NCI-H226 (cell line): Measurements from ENCODE around the gene OGDH.

Experiments used
- DNase-seq: peaks from one replicate; pipeline ENCODE4 v3.0.0-alpha.2; 2015

Gene OGDH

GRCh38 chr7:44743750-44744149 is 137.3 kb downstream of the OGDH start:
- DNase-seq = no peak

- peak; percentile 95 for DNase-seq
Measured at GRCh38 chr7:44748045-44748947, 141.9 kb downstream of the OGDH start, which contains the start of gene ZMIZ2. ZMIZ2 (plus strand) TSS chr7:44748847; CDS start chr7:44756250, 7,403 bp downstream.

DNA sequence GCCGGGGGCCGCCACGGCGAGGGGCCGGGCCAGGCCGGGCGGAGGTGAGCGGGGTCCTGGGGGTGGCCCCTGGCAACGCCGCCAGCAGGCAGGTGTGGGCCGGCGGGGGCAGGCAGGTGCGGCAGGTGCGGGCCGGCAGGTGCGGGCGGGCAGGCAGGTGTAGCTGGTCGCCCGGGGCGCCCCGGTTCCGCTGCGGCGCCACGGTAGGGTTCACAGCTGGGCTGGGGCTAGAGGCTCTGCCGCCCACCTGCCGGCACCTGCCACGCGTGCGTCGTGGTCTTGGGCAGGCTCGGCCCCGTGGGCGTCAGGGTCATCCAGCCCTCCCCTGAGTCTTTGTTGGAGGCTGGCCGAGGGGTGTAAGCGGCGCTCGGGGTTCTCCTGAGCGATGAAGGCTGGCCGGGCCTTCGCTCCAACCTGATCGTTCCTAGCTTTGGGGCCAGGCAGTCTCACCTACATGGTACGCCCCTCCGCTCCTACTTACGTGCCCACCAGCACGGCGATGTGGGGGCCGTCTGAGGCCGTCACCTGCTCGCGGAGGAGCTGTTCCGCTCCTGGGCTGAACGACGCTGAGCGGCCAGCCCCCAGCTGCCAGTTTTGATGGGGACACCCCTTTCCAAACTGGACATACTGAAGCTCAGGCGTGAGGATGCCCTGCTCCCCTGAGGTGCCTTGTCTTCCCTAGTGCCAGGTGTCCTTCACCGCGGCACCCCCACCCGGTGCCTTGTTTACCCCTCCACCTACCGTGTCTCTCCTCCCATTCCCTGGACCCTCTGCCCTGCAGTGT is 142.7 kb downstream of the OGDH start:
- DNase-seq = no peak

DNA sequence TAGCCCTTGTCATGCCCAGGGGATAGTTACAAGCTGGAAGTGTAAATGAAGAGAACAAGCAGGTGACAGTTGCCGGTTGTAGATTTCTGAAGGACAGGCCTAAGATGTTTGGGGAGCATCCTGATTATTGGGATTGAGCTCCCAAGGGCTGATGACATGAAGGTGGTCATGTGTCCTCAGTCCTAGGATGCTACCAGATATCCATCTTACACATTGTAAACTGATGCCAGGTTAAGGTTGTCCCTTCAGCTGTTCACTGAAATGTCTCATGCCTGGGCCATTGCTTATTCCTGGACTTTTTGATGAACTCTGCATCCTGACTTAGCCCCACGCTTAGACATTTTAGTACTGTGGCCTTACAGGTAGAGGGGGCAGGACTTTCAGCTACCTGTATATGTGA is 143.6 kb downstream of the OGDH start:
- DNase-seq = no peak

DNA sequence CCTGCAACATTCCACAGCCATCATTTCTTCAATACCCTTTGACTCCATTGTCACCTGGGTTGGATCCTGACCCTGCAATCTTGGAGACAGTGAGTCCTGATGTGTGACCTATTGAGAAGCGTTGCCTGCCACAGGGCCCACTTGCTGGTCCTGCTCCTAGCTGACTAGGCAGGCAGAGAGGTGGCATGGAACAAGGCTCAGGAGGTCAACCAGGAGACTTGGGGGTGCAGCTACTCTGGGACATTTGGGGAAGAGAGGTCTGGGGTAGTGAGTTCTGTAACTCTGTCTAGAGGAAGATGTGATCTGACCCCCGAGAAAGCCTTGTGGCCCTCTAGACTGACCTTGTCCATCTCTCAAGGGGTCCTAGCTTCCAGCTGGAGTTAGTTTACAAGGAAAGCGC is 144.0 kb downstream of the OGDH start:
- DNase-seq = no peak

- DNase-seq = peak; percentile 48
Measured at GRCh38 chr7:44750921-44751571, 144.6 kb downstream of the OGDH start.

GRCh38 chr7:44752822-44753221 is 146.4 kb downstream of the OGDH start:
- no peak for DNase-seq

- DNase-seq = no peak
Measured at GRCh38 chr7:44754802-44755697, 148.6 kb downstream of the OGDH start.

- DNase-seq = no peak
Measured at GRCh38 chr7:44755698-44756627, 149.5 kb downstream of the OGDH start.

- no peak for DNase-seq
Measured at GRCh38 chr7:44756904-44757303, 150.5 kb downstream of the OGDH start.

DNA sequence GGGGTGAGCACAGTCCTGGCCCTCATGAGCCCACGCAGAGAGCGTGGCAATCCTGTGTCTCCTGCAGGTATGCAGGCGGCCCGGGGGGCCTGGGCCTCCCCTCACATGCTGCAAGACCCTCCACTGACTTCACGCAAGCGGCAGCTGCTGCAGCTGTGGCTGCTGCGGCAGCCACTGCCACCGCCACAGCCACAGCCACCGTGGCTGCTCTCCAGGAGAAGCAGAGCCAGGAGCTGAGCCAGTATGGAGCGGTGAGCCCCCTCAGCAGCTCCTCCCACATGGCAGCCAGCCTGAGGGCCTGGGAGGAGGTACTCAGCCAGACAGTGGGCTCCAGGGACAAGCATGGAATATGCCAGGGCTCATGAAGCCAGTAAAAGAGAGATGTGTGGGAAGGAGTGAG is 150.9 kb downstream of the OGDH start:
- DNase-seq = no peak

DNA sequence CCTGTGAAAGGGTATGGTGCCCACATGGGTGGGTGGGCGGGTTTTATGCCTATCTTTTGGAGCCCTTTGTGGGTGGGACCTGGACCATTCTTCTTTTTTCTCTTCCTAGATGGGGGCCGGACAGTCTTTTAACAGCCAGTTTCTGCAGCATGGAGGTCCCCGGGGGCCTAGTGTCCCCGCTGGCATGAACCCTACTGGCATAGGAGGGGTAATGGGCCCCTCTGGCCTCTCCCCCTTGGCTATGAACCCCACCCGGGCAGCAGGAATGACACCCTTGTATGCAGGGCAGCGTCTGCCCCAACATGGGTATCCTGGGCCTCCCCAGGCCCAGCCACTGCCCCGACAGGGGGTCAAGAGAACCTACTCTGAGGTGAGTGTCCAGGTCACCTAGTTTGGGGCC is 151.3 kb downstream of the OGDH start:
- no peak for DNase-seq
